ENCODE data around the gene PMFBP1. TPM values are rescaled to one million over a fixed set of nuclear protein-coding genes. Genes with fewer than 3 reads are reported as not detected.

The PMFBP1 gene
- polyA plus RNA-seq, 1 donor from 2014 or later, result 1.0 TPM

DNA sequence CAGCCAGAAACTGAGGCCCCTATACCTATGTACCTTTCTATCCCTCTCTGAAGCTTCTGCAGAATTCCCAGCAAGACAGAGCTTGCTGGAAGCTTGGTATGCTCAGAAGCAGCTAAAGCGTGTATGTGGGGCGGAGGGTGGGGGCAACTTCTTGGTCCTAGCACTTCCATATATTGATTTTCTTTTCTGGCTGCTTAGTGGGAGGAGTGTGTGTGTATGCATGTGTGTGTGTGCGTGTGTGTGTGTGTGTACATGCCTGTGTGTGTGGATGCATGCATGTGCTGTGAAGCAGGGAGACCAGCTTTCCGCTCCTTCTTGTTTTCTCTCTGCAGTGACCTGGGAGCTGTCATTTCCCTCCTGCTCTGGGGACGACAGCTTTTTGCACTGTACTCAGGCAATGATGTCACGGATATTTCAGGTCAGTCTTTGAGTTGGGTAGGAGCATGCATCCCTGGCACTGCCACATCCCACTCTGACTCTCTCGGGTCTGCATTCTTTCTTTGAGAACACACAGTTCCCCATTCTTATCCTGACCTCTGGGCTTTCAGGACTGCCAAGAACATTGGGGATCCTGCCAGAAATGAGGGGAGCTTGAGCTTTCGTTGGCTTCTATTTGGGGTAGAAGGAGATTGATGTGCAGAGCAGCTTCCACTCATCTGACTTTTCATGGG, 98.3 kb downstream of the PMFBP1 start:
- Histone ChIP-seq H3K9me3 (ENCODE audit: low read length) (no peaks in the 10 kb centered on the region), H3K9me2 (ENCODE audit: insufficient read depth, low read length) (no peaks in the 10 kb centered on the region), H3F3A (ENCODE audit: insufficient read depth, low read length, poor library complexity, severe bottlenecking) (no peaks in the 10 kb centered on the region), H3K4me2 (ENCODE audit: low read length) (no peak overlapping the region), H3K36me3 (ENCODE audit: insufficient read depth, low read length) (no peaks in the 10 kb centered on the region), H3K9ac (ENCODE audit: low read length) (no peak overlapping the region), H3K4me3 (ENCODE audit: low read length) (no peak overlapping the region), H2AFZ (ENCODE audit: low read depth, low read length) (no peak overlapping the region), H3K79me2 (replicated peaks; ENCODE audit: insufficient read depth, low read length) (no peaks in the 10 kb centered on the region), H3K27me3 (ENCODE audit: insufficient read depth, low read depth, low read length) (no peaks in the 10 kb centered on the region), H4K20me1 (ENCODE audit: insufficient read depth) (no peaks in the 10 kb centered on the region), H3K27ac (ENCODE audit: low read length) (no peak overlapping the region)
- TF ChIP-seq RAD21 (conservative IDR thresholded peaks at IDR 0.05), result no peak
- no peak for TF ChIP-seq POLR2AphosphoS5 (IDR thresholded peaks at IDR 0.05)
- TF ChIP-seq TAF1 (IDR thresholded peaks at IDR 0.05; ENCODE audit: low read depth), result no peak
- TF ChIP-seq, protein P1, sequence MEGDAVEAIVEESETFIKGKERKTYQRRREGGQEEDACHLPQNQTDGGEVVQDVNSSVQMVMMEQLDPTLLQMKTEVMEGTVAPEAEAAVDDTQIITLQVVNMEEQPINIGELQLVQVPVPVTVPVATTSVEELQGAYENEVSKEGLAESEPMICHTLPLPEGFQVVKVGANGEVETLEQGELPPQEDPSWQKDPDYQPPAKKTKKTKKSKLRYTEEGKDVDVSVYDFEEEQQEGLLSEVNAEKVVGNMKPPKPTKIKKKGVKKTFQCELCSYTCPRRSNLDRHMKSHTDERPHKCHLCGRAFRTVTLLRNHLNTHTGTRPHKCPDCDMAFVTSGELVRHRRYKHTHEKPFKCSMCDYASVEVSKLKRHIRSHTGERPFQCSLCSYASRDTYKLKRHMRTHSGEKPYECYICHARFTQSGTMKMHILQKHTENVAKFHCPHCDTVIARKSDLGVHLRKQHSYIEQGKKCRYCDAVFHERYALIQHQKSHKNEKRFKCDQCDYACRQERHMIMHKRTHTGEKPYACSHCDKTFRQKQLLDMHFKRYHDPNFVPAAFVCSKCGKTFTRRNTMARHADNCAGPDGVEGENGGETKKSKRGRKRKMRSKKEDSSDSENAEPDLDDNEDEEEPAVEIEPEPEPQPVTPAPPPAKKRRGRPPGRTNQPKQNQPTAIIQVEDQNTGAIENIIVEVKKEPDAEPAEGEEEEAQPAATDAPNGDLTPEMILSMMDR (IDR thresholded peaks at IDR 0.05; ENCODE audit: poor library complexity, severe bottlenecking), result no peak
- TF ChIP-seq MXI1 (conservative IDR thresholded peaks at IDR 0.05; ENCODE audit: poor library complexity, severe bottlenecking), result no peak
- TF ChIP-seq EP300 (conservative IDR thresholded peaks at IDR 0.05; ENCODE audit: poor library complexity, severe bottlenecking), result no peak
- TF ChIP-seq, protein P2, sequence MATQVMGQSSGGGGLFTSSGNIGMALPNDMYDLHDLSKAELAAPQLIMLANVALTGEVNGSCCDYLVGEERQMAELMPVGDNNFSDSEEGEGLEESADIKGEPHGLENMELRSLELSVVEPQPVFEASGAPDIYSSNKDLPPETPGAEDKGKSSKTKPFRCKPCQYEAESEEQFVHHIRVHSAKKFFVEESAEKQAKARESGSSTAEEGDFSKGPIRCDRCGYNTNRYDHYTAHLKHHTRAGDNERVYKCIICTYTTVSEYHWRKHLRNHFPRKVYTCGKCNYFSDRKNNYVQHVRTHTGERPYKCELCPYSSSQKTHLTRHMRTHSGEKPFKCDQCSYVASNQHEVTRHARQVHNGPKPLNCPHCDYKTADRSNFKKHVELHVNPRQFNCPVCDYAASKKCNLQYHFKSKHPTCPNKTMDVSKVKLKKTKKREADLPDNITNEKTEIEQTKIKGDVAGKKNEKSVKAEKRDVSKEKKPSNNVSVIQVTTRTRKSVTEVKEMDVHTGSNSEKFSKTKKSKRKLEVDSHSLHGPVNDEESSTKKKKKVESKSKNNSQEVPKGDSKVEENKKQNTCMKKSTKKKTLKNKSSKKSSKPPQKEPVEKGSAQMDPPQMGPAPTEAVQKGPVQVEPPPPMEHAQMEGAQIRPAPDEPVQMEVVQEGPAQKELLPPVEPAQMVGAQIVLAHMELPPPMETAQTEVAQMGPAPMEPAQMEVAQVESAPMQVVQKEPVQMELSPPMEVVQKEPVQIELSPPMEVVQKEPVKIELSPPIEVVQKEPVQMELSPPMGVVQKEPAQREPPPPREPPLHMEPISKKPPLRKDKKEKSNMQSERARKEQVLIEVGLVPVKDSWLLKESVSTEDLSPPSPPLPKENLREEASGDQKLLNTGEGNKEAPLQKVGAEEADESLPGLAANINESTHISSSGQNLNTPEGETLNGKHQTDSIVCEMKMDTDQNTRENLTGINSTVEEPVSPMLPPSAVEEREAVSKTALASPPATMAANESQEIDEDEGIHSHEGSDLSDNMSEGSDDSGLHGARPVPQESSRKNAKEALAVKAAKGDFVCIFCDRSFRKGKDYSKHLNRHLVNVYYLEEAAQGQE (IDR thresholded peaks at IDR 0.05; ENCODE audit: borderline replicate concordance), result no peak

DNA sequence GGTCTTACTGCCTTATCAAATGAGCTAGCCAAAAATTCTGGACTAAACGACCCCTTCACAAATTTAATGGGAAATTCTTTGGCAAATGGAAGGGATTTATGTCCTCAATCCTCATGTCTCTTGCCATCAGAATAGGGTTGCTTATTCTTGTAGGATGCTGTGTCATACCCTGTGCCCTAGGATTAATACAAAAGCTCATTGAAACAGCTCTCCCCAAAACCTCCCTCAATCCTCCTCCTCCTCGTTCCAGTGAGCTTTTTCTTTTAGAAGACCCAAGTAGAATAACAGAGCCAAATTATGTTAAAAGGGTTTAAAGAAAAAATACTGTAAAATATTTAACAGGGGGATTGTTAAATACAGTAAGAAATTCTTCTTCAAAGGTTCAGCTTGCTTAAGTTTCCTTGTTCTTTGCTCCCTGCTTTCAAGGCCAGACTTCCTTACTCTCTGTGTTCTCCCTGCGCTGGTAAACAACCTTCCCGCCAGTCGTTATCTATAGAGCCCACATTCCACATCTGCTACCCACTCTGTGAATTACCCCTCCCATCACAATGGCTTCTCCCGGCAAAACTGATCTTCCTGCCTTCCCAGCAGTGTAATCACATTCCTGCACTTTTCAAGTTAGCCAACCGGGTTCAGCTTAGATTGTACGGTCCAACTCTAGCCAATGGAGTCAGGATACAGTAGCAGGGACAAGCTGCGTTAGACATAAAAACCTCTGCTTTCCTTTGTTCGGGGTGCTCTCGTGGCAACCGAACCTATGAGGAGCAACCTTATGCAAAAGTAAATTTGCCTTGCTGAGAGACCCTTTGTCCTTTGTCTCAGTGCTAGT, 99.2 kb downstream of the PMFBP1 start:
- no peak overlapping the region for H3K27ac ChIP-seq (ENCODE audit: low read length)
- no peak overlapping the region for H3K4me2 ChIP-seq (ENCODE audit: low read length)
- TF ChIP-seq SMC3 (conservative IDR thresholded peaks at IDR 0.05; ENCODE audit: poor library complexity) (no peak), TAF1 (IDR thresholded peaks at IDR 0.05; ENCODE audit: low read depth) (no peak), MXI1 (conservative IDR thresholded peaks at IDR 0.05; ENCODE audit: poor library complexity, severe bottlenecking) (no peak), EP300 (conservative IDR thresholded peaks at IDR 0.05; ENCODE audit: poor library complexity, severe bottlenecking) (no peak), RAD21 (conservative IDR thresholded peaks at IDR 0.05) (no peak), EZH2 (IDR thresholded peaks at IDR 0.05; ENCODE audit: borderline replicate concordance, insufficient read depth, low read length, poor library complexity, severe bottlenecking) (no peak), POLR2AphosphoS5 (IDR thresholded peaks at IDR 0.05) (no peak)
- TF ChIP-seq, protein P1 (IDR thresholded peaks at IDR 0.05; ENCODE audit: poor library complexity, severe bottlenecking), result no peak
- TF ChIP-seq, protein P2 (IDR thresholded peaks at IDR 0.05; ENCODE audit: borderline replicate concordance), result no peak
- no peak overlapping the region for H2AFZ ChIP-seq (ENCODE audit: low read depth, low read length)
- no peaks in the 10 kb centered on the region for H3F3A ChIP-seq (ENCODE audit: insufficient read depth, low read length, poor library complexity, severe bottlenecking)
- H3K4me3 ChIP-seq (ENCODE audit: low read length), result no peak overlapping the region
- no peaks in the 10 kb centered on the region for H3K79me2 ChIP-seq (replicated peaks; ENCODE audit: insufficient read depth, low read length)
- H3K27me3 ChIP-seq (ENCODE audit: insufficient read depth, low read depth, low read length), result no peaks in the 10 kb centered on the region
- H4K20me1 ChIP-seq (ENCODE audit: insufficient read depth), result no peaks in the 10 kb centered on the region
- no peaks in the 10 kb centered on the region for H3K36me3 ChIP-seq (ENCODE audit: insufficient read depth, low read length)
- H3K9me3 ChIP-seq (ENCODE audit: low read length), result no peaks in the 10 kb centered on the region
- no peaks in the 10 kb centered on the region for H3K9me2 ChIP-seq (ENCODE audit: insufficient read depth, low read length)
- no peak overlapping the region for H3K9ac ChIP-seq (ENCODE audit: low read length)
